ENCODE data around the gene BNIP2.
A peak's percentile ranks its signal among the peaks of the same experiment; 100 is the strongest.
"Not testable (repeated sequence)": the region's sequence is repeated elsewhere in the genome, so short reads cannot be mapped to it uniquely, and the experiment has no call there.

The BNIP2 gene, protein sequence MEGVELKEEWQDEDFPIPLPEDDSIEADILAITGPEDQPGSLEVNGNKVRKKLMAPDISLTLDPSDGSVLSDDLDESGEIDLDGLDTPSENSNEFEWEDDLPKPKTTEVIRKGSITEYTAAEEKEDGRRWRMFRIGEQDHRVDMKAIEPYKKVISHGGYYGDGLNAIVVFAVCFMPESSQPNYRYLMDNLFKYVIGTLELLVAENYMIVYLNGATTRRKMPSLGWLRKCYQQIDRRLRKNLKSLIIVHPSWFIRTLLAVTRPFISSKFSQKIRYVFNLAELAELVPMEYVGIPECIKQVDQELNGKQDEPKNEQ

DNA sequence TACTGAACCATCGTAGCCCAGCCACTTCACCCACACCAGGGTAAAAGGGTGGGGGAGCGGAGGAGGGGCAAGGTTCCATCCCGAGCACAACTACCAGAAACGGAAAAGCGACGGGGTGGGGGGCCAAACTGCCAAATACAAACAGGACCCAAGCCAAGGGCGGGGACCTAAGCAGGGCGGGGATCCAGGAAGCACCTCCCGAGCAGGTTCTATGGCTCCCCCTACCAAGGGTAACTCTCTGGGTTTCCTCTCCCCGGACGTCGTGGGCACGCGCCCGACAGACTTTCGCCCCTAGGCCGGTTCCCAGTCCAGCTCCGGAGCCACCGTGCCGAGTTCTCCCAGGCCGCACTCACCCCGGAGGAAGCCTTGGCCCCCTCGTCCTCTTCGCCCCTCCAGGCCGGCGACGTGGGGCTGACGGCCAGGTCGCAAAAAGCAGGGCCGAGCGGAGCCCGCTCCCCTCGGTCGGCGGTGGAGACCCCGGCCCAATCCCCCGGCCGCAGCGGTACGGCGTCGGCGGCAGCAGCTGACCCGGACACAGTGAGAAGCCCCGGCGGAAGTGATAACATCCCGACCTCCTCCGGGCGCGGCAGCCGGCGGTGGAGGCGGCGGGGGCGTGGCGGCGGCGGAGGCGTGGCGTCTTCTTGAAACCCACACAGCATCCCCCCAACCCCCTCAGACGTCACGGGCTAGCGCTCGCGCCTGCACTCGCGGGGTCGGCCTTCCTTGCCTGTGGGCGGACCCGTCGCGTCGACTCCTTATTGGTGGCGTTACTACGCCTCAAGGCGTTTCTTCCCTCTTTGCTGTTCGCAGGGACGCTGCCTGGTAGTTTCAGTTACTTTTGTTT lies at the start of gene BNIP2:
Gene BNIP2, minus strand, starts transcription at position 539 of the 844 bp plus-strand sequence. CDS start 6,863 bp downstream, outside the sequence.
- DNase-seq (ENCODE audit: low spot score), result peak; percentile 99

DNA sequence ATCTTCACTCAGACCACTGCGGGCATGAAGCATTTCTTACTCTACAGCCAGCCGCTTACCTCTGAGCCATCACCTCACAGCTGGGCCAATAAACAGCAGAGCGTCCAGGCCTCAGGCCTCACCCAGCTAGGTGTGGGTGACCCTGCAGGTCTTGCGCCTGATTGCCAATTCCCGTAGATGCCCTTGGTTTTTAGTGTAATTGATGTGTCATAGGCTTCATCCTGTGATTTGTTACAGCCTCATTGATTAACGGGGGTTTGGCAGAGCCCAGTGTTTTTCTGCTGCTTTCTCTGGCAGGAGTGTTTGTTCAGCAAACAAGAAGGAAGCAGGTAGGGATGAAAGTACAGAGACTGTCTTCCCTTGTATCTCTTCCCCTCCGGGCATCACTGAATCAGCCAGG lies 49.6 kb upstream of the BNIP2 start:
- no peak for DNase-seq (ENCODE audit: low spot score)

DNA sequence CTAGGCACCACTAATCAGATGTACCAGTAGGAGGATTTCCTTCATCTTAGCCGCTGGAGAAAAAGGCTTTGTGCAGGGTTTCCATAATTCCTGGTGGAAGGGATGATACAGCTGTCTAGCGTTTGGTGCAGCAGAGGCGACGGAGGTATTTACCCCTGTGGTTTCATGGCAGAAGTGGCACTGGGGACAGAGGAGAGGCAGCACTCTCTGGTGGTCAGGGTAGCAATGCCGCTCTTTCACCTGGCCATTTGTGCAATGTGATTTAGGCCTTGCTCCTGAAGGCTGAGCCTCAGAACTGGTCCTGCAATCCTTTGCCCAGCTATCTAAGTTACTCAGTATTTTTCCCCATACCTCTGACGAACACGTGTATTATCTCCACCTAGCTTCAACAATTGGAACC lies 47.1 kb upstream of the BNIP2 start:
- no peak for DNase-seq (ENCODE audit: low spot score)

DNA sequence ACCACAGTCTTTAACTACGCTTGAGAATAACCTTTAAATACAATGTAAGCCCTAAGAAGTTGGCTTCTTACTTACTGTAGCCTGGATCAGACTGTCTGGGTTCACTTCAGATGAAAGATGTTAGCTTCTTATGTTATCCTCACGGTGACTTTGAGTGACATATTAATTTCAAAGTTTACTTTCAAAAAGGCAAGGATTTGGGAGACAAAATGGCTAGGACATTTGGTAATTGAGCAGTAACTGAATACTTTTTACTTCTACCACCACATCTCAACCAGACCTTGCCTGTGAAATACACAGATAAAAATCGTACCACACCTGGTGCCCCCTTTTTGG lies 36.0 kb upstream of the BNIP2 start:
- no peak for DNase-seq (ENCODE audit: low spot score)

DNA sequence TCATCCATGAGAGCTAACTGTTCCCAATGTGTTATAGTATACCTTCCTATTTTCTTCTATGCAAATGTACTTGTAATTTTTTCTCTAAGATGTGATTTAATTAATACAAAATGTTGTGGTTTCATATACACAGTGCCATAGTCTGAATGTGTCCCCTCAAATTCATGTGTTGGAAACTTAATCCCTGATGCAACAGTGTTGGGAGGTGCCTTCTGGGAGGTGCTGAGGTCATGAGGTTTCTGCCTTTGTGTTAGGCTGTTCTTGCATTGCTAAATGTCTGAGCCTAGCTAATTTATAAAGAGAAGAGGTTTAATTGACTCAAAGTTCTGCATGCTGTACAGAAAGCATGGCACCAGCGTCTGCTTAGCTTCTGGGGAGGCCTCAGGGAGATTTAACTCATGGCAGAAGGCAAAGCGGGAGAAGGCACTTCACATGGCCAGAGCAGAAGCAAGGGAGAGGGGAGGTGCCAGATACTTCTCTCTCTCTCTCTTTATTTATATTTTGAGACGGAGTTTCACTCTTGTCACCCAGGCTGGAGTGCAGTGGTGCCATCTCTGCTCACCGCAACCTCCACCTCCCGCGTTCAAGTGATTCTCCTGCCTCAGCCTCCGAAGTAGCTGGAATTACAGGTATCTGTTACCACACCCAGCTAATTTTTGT lies 34.7 kb upstream of the BNIP2 start:
- no peak for DNase-seq (ENCODE audit: low spot score)

DNA sequence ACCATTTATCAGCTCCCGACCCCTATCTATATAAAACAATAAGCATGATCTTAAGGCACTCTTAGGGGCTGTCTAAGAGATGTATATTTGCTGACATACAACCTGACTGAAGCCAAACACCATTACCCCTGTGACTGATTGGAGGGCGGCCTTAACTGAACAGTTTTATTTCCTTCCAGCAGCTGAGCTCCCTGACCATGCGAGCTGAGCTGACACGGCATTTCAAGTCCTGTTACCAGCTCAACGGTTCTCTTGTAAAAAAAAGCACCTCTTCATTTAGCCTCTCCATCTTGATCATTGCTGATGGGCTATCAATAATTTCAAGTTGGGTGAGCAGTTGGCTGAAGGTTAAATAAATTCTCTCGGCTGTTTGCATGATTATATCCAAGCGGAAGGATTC lies 33.4 kb upstream of the BNIP2 start:
- DNase-seq (ENCODE audit: low spot score), result no peak

DNA sequence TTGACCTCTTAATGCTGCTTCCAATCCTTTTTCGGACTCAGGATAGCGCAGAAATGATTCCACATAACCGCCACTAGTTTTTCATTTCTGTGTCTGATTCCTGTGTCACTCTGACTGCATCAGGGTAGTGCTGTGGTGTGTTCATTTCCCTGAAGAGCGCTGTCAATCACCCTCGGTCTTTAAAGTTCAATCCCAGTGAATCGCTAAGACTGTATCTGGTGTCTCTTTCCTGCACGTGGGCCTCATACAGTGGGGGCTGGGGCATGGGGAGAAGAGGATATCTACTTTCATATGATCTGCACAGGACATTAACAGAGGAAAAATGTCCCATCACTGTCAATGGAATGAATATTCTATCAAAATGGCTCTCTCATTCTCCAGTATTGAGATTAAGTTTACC lies 32.9 kb upstream of the BNIP2 start:
- DNase-seq (ENCODE audit: low spot score), result no peak

DNA sequence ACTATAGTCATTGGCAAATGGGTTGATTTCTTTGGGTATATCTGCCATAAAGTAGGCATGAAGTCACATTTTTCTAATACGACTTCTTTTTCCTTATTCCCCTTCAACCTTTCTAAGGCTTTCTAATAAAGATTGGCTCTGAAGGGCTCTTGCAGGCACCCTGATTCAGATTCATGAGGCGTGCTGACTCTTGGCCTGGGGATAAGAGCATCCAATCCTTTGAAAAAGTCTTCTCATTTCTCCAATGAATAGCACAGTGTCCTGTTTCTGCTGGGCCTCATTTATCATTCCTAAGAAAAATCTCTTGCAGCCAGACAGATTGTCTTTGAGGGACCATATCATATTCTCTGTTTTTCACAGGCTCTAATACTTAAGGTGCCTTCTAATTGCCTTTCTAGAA lies 32.3 kb upstream of the BNIP2 start:
- DNase-seq (ENCODE audit: low spot score), result no peak

DNA sequence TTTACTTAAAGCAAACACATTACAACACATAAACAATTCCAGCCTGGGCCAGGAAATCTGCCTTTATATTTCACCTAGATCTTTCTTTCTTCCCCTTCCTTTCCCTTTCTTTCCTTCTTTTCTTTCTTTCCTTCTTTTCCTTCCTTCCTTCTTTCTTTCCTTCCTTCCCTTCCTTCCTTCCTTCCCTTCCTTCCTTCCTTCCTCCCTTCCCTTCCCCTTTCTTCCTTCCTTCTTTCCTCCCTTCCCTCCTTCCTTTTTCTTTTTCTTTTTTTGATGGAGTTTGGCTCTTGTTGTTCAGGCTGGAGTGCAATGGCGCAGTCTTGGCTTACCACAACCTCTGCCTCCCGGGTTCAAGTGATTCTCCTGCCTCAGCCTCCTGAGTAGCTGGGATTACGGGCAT lies 24.1 kb upstream of the BNIP2 start:
- no peak for DNase-seq (ENCODE audit: low spot score)

DNA sequence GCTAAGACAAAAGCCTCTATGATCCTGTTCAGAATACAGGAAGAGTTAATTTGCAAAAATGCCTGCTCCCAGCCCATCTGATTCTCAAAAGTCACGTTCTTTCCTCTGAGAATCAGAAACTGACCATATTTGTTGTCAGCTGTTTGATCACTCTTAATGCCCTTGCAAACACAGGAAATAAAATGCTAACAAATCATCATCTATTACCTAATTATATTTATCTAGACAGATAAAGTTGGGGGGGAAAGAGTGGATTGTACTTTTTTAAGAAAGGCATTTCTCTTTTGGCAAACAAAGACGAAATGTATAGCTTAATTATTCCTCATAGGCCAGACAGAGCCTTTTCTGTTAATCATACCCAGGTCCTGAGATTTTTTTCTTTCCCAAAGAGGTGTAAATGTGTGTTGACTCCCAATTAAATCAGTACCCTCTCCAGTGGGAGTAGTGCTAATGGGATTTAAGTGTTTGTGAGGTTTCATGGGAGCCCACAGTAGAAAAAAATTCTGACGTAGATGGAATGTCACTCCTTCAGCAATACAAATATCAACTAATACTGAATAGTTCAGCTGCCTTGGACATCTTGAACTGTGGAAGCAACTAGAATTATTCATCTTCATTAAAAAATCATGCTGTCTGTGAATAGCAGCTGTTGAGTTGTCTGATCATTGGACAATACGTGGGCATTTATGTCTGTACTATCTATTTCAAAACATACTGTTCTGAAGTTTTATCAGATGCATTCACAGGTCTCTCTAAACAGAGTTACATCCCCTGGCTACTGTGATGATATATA lies 22.5 kb upstream of the BNIP2 start:
- DNase-seq (ENCODE audit: low spot score), result no peak

DNA sequence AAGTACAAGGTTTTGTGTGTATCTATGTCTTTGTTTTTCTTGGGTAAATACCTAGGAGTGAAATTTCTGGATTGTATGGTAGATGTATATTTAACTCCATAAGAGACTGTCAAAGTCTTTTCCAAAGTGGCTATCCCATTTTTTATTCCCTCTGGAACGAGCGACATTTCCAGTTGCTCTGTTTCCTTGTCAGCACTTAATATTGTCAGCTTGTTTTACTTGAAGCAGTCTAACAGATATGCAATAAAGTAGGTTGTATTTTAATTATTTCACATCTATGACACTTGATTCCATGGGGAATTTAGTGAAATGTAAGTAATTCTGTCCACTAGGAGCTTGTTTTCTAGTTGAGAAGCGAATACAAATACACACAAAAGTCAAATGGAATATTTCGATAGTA lies 18.5 kb upstream of the BNIP2 start:
- no peak for DNase-seq (ENCODE audit: low spot score)

DNA sequence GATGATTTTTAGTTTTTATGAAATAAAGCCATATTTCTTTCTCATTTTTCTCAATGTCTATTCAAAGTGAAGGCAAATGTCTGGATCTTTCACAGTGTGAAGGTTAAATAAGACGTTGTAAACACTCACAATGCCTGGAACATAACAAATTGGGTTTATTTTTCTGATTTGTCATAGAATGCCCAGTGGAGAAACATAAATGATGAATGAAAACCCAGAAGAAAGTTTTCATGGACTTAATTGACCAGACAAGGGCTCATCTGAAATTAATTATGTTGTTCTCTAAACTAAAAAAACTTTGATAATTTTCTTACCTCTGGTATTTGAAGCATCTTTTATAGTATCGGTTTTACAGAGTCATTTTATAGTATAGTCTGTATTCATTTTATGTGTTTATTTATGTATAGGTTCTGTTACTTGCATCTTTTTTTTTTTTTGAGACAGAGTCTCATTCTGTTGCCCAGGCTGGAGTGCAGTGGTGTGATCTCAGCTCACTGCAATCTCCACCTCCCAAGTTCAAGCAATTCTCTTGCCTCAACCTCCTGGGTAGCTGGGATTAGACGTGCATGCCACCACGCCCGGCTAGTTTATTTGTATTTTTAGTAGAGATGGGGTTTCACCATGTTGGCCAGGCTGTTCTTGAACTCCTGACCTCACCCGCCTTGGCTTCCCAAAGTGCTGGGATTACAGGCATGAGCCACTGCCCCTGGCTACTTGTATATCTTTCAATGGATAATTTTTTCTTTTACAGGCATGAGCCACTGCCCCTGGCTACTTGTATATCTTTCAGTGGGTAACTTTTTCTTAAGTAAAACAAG lies 15.1 kb upstream of the BNIP2 start:
- DNase-seq (ENCODE audit: low spot score), result no peak

DNA sequence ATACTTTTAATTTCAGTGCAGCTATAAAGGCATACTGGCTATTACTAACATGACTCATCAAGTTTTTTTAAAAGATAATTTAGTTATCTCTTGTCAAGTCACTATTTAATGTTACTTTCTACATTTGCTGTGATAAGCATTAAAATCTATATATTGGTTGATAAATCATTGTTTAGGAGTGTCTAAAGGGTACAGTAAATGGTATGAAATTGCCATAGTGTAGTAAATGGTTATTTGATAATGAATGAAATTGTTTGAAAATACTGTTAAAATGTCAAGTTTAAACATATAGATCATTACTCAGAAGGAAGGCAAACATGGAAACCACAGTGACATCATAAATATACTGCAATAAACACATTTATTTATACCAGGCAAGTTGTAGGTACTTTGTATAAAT lies 13.2 kb upstream of the BNIP2 start:
- no peak for DNase-seq (ENCODE audit: low spot score)

DNA sequence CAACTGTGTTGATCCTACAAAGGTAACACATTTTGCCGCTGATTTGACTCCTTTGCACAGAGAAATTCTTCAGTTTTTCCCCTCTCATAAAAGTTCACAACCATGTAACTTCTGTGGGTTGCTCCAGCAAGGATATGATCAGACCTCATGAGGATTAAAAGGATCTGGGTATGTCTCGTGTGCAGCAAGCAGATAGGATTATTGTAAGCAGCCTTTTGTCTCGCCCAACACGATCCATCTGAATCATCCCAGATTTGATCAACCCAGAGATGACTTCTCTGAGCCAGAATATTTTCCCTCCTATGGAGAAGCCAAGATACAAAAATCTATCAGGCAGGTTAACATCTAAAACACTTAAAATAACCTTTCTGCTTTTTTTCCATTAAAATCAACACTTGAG lies 12.8 kb upstream of the BNIP2 start:
- no peak for DNase-seq (ENCODE audit: low spot score)

DNA sequence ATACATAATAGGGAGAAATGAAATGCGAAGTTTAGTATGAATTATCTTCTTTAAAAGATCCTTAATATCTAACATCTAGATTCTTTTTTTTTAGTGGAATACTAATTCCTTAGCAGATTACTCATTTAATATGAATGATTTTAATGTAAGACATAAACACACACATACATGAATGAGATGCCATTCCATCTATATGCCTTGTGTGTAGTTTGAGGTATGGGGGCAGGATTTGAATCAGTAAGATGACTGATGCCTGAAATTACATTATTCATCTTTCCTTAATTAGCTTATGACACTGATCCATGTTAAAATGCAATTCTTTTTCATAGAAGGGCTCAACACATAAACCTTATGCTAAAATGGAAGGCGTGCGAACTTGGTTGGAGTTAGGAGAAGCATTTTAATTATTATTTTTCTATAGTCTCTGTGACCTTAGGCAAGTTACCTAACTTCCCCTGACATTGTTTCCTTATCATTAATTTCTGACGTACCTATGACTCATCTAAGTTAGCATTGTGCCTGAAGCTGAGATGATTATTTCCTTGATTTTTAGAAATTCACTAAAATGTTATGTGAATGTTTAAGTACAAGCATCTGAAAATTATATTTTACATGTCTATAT lies 10.8 kb upstream of the BNIP2 start:
- DNase-seq (ENCODE audit: low spot score), result no peak

DNA sequence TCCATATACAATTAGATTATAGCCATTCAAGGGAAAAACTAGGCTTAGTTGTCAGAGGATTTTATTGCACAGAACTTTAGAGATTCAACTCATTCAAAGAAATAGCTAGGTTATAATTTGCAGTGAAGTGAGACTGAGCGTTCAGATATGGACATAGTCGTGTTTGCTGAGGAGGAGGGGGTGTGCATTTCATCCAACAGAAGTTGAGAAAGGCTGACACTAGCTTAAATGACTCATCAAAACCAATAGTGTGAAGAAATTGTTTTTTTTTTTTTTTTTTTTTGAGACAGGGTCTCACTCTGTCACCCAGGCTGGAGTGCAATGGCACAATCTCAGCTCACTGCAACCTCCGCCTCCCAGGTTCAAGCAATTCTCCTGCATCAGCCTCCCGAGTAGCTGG lies 8.9 kb upstream of the BNIP2 start:
- DNase-seq (ENCODE audit: low spot score), result not testable (repeated sequence)

DNA sequence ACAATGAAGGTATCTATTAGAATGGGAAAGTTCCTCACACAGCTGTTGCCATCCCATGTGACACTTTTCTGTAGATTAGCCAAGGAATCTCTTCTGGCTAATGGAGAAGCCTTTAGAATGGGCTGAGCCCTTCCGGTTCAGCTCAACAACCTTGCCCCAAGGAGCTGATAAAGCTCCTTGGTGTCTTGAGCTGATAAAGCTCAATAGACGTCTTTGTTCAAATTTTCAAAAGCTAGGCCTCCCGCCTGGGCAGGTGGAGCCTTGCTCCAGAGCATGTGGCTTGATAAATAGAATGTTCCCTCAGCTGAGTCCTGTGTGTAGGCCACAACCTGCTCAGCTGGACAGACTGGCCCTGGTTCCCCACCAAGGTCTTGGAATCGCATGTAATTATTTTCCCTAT lies 7.2 kb upstream of the BNIP2 start:
- no peak for DNase-seq (ENCODE audit: low spot score)

DNA sequence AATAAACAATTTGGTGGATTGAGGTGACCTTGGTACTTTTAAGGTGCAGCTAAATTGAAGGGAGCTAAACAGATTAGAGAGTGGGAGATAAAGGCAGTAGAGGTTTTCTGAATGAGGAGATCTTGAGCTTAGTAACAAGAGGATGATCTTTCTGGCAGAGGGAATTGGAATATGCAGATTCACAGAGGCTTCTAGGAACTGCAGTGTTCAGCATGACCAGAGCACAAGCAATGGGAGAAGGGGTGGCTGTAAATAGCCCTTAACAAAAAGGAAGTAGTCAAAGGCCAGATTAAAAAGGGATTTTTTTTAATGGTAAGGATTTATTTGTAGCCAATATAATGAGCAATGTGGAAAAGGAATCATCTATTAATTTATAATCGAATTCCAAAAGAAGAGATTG lies 5.7 kb upstream of the BNIP2 start:
- DNase-seq (ENCODE audit: low spot score), result no peak

DNA sequence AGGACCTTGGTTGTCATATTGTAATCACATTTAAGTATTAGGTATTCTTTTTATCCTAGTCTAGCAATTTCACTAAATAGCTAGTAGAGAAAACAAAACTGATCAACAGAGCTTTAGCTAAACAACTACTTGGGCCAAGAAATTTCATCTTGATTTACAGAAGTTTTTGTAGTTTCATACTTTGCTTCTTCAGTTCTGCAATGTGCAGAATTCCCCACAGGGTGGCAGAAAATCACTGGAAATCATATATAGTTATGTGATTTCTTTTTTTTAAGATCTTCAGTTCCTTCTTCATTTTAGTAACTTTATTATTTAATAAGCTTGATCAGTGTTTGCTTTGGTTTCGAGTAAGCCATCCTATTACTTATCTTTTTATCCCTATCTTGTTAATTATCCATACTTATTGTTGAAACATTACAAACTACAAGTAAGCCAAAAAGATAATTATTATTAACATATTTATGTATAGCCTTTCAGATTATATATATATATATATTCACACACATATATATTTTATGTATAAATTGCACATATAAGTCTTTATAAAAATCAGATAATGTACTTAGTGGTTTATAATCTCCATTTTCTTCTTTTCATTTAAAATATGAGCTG lies 2.2 kb upstream of the BNIP2 start:
- DNase-seq (ENCODE audit: low spot score), result no peak

DNA sequence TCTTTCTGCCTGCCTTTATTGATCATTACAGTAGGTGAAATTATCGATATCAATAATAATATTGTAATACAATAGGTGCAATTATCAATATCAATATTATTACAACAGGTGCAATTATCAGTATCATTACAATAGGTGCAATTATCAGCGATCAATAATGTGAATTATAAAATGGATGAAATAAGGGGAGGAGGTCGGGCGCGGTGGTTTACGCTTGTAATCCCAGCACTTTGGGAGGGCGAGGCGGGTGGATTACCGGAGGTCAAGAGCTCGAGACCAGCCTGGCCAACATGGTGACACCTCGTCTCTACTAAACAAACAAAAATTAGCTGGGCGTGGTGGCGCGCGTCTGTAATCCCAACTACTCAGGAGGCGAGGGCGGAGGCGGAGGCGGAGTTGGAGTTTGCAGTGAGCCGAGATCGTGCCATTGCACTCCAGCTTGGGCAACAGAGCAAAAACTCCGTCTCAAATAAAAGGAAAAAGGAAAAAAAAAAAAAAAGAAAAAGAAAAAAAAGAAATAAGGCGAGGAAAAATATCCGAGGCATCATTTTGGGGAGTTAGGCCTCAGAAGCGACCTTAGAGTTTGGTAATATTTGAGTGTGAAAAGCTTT lies 611 bp upstream of the BNIP2 start:
- DNase-seq (ENCODE audit: low spot score), result peak; percentile 80
